Fibroblast of the aortic adventitia (primary cell): ENCODE data around the gene SLC5A12. TPM values are rescaled to one million over a fixed set of nuclear protein-coding genes. Genes with fewer than 3 reads are reported as not detected.
"Not testable (repeated sequence)": the region's sequence is repeated elsewhere in the genome, so short reads cannot be mapped to it uniquely, and the experiment has no call there.

Source experiments
- DNase-seq: peaks from one replicate; pipeline ENCODE4 v3.0.0-alpha.2; 2010; ENCODE audit warnings: low read depth
- H3K4me3 ChIP-seq: 2 replicates; pipeline ENCODE4 v1.5.1; 2011; ENCODE audit warnings: low read depth, mild to moderate bottlenecking, control low read depth, low read length, moderate library complexity
- CTCF ChIP-seq: IDR thresholded peaks from 2 replicates; pipeline ENCODE4 v1.5.1; 2011; ENCODE audit warnings: mild to moderate bottlenecking, low read length, control low read depth, inconsistent platforms; ENCODE audit not compliant: insufficient read depth
- total RNA-seq: library from RNA; depleted of rRNA; stranded (reverse); fragments of >200 nt; gene quantifications from 2 replicates; pipeline ENCODE4 v1.2.3, GENCODE V29; 2012; ENCODE audit warnings: low replicate concordance

Gene SLC5A12
- total RNA-seq, 1 donor, result 0.09 TPM

GRCh38 chr11:26649884-26650283 is 72.0 kb downstream of the SLC5A12 start:
- peak; percentile 80 for TF ChIP-seq CTCF
- peak; percentile 80 for DNase-seq
- no peak overlapping the region for H3K4me3 ChIP-seq

- H3K4me3 ChIP-seq, DNase-seq: not testable (repeated sequence)
These were observed 78.5 kb downstream of the SLC5A12 start for GRCh38 chr11:26643314-26643713.

- no peak overlapping the region for H3K4me3 ChIP-seq
- no peak for DNase-seq
- TF ChIP-seq CTCF, result no peak
These were observed 89.1 kb downstream of the SLC5A12 start for GRCh38 chr11:26632691-26633159.

- no peak overlapping the region for H3K4me3 ChIP-seq
- no peak for TF ChIP-seq CTCF
- peak; percentile 37 for DNase-seq
These were observed 95.5 kb downstream of the SLC5A12 start for GRCh38 chr11:26626346-26626745.

- no peak for TF ChIP-seq CTCF
These were observed 98.7 kb downstream of the SLC5A12 start for GRCh38 chr11:26623076-26623659.

GRCh38 chr11:26622181-26622580 is 99.7 kb downstream of the SLC5A12 start:
- TF ChIP-seq CTCF, result no peak
- H3K4me3 ChIP-seq, result no peak overlapping the region
- DNase-seq, result no peak

More at GRCh38 chr11:26623076-26623659, 98.7 kb downstream of the SLC5A12 start:
- peak; percentile 23 for DNase-seq
- H3K4me3 ChIP-seq, result no peak overlapping the region

- H3K4me3 ChIP-seq, result no peak overlapping the region
- TF ChIP-seq CTCF, result no peak
- DNase-seq, result peak; percentile 73
These were observed 100.7 kb downstream of the SLC5A12 start for GRCh38 chr11:26621132-26621531.
